PC-9 (cell line): ENCODE data around the gene KIF6.

Experiments used
- CTCF ChIP-seq: fragments of 200-600 bp; sonication (generic); conservative IDR thresholded peaks from 2 replicates; pipeline ENCODE4 v1.6.1; 2017; ENCODE audit warnings: mixed run types, antibody characterized with exemption, mild to moderate bottlenecking, moderate library complexity
- EZH2 ChIP-seq: fragments of 200-600 bp; sonication (generic); IDR thresholded peaks from 2 replicates; pipeline ENCODE4 v1.8.0; 2017; ENCODE audit warnings: antibody characterized with exemption, low read depth

- TF ChIP-seq CTCF (no peak), EZH2 (no peak)
Measured at GRCh38 chr6:39341937-39342336, 383.3 kb downstream of the KIF6 start.
